GM21723 (cell line): Measurements from ENCODE around the gene OR2C1.
A peak's percentile ranks its signal among the peaks of the same experiment; 100 is the strongest.

Experiments used
- ATAC-seq: cut with Tn5 transposase; IDR thresholded peaks from one replicate; pipeline ENCODE4 v1.9.1; 2021; ENCODE audit warnings: mild to moderate bottlenecking, moderate library complexity; ENCODE audit not compliant: unreplicated experiment

Gene OR2C1

DNA sequence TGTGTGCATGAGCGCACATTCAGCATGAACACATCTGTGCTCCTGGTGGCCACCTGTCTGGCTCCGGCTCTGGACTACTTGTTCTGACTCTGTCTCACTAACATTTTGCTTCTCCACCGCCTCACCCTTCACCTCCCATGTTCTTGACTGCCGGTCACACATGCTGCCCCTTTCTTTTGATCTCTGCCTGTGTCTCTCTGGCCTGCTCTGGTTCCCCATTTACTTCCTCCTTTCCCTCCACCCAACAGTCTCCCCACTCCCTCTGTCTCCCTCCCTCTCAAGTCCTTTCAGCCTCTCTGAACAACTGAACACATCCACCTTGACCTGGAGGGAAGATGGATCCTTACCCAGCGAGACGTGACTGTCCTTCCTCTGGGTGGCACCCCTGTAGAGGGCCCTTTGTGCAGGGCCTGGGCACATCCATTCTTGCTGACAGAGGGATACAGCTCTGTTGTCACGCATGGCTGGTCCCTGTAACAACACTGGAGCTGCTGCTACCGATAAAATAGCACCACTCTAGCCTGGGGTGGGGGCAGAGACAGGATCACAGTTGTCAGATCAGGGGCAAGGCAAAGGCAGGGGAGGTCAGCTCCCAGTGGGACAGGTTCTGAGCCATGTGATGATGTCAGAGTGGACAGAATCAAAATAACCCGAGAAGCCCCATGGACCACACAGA, 34.1 kb downstream of the OR2C1 start:
- no peak for ATAC-seq

DNA sequence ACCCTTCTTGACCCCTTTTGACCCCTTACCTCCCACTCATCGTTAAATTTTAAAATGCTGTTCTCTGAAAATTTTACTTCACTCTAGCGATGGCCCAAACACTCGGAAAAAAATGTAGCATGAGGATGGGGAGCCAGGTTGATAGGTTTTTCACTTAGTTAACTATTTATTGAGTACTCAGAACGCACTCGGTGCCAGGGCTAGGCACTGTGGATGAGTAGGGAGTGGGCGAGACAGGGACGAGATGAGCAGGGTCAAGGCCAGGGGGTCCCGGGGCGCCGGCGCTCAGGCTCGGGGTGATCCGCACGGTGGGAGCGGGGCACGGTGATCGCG, 44.7 kb downstream of the OR2C1 start:
- ATAC-seq, result peak; percentile 43

- ATAC-seq, result peak; percentile 95
These were observed 45.3 kb downstream of the OR2C1 start, which contains the start of the genes ZNF174 and ZSCAN32 for GRCh38 chr16:3400779-3401688. Gene ZNF174, plus strand, starts transcription at chr16:3401215. Its CDS starts 790 bp downstream, at chr16:3402005. Gene ZSCAN32, minus strand, starts transcription at chr16:3401004. Its CDS starts 3,447 bp downstream, at chr16:3397557.

DNA sequence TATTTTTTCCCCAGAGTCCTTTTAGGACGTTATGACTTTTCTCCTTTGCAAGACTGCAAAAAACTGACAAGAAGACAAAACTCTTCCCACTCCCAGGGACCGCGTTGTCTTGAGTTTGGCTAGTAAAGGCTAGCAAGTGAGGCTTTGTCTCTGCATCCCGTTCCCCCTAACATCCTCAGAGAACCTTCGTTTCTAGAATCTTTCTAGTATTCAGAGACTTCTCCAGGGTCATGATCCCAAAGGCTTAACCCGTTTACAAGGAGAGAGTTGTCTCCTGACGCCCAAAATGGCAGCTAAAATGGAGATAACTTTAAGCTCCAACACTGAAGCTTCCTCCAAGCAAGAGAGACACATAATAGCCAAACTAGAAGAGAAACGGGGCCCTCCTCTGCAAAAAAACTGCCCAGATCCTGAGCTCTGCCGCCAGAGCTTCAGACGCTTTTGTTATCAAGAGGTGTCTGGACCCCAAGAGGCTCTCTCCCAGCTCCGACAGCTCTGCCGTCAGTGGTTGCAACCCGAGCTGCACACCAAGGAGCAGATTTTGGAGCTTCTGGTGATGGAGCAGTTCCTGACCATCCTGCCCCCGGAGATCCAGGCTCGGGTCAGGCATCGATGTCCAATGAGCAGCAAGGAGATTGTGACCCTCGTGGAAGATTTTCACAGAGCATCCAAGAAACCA, 46.2 kb downstream of the OR2C1 start:
- ATAC-seq, result no peak
